Measurements from ENCODE around the gene SLC25A53.
A peak's percentile ranks its signal among the peaks of the same experiment; 100 is the strongest.

SLC25A53 gene, protein sequence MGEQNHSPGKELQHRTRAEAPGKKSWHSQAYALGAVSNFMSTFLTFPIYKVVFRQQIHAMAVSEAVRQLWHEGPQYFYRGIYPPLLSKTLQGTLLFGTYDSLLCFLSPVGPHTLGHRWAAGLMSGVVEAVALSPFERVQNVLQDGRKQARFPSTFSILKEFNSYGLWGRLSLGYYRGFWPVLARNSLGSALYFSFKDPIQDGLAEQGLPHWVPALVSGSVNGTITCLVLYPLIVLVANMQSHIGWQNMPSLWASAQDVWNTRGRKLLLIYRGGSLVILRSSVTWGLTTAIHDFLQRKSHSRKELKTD

DNA sequence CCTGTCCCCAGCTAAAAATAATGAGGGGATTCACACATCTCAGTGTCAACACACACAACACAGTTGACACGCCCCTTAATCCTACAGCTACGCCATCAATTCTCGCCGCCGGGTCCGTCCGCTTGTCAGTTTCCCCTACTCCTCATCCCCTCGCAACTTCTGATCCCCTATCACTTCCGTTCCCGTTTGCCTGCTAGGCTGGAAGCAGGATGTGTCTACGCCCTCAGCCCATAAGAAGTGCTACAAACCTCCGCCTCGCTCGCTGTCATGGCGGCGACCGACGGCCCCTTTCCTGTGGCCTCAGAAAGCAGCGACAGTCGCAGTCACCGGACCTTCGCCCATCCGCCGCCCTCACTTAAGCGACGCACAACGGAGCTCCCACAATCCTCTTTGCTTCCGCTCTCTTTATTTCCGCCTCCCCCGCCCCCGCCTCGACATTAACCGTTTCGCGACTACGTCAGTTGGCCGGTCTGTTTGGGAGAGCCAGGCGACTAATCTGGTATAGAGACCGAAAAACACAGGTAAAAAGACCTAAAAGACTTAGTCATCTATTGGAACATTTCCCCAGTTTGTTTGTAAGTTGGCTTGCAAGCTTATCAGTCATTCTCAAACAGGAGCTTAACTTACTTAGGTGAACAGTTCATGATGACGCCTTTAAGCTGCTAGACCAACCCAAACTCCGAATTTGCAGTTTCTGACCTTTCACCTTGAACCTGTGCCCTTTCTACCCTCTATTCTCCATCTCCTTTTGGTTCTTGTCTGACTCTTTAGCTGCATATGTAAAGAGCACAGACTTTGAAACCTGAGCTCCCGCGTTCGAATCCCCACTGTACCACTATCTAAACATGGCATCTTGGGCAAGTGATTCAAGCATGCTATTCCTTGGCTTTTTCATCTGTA, at the start of gene SLC25A53:
Gene SLC25A53, minus strand, starts transcription at position 380 of the 900 bp plus-strand sequence. CDS start 51,752 bp downstream, outside the sequence.
- ChIA-PET POLR2A (interaction anchor here (0.7 to 3.0 kb wide), 14 partner anchors 9 to 325 kb away, joined by 3 to 70 read pairs (median 4); partner anchors contain the start of genes FAM199X and ZCCHC18), CTCF (interaction anchor here (0.6 to 1.7 kb wide), 4 partner anchors 9 to 312 kb away, joined by 3 to 11 read pairs (median 4); no protein-coding TSS in a partner anchor)
- peak; percentile 88 for DNase-seq (ENCODE audit: extremely low spot score)
- peak; percentile 95 for TF ChIP-seq FOXM1 (IDR thresholded peaks at IDR 0.05; ENCODE audit: borderline replicate concordance)
- TF ChIP-seq, protein P1, sequence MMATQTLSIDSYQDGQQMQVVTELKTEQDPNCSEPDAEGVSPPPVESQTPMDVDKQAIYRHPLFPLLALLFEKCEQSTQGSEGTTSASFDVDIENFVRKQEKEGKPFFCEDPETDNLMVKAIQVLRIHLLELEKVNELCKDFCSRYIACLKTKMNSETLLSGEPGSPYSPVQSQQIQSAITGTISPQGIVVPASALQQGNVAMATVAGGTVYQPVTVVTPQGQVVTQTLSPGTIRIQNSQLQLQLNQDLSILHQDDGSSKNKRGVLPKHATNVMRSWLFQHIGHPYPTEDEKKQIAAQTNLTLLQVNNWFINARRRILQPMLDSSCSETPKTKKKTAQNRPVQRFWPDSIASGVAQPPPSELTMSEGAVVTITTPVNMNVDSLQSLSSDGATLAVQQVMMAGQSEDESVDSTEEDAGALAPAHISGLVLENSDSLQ (IDR thresholded peaks at IDR 0.05) = peak; percentile 95
- TF ChIP-seq NFRKB (IDR thresholded peaks at IDR 0.05) = peak; percentile 73
- TF ChIP-seq L3MBTL2 (conservative IDR thresholded peaks at IDR 0.05) = peak; percentile 81
- no peak for TF ChIP-seq LEF1 (IDR thresholded peaks at IDR 0.05; ENCODE audit: borderline replicate concordance)
- peak; percentile 24; the same call in 1 of the 2 replicates for TF ChIP-seq ARNT (IDR thresholded peaks at IDR 0.05)
- no peak for TF ChIP-seq ZNF384 (IDR thresholded peaks at IDR 0.05)
- no peak for TF ChIP-seq SUZ12 (IDR thresholded peaks at IDR 0.05)
- no peak for TF ChIP-seq BHLHE40 (IDR thresholded peaks at IDR 0.05; ENCODE audit: borderline replicate concordance)
- no peak for TF ChIP-seq TARDBP (IDR thresholded peaks at IDR 0.05)
- peak; percentile 98 for TF ChIP-seq CTBP1 (IDR thresholded peaks at IDR 0.05; ENCODE audit: borderline replicate concordance)
- TF ChIP-seq SP1 (IDR thresholded peaks at IDR 0.05) = no peak
- TF ChIP-seq ELF4 (IDR thresholded peaks at IDR 0.05) = peak; percentile 97
- TF ChIP-seq FOXK2 (IDR thresholded peaks at IDR 0.05) = peak; percentile 81
- no peak for TF ChIP-seq HDGF (IDR thresholded peaks at IDR 0.05; ENCODE audit: borderline replicate concordance)
- no peak for TF ChIP-seq FOXA1 (IDR thresholded peaks at IDR 0.05)

DNA sequence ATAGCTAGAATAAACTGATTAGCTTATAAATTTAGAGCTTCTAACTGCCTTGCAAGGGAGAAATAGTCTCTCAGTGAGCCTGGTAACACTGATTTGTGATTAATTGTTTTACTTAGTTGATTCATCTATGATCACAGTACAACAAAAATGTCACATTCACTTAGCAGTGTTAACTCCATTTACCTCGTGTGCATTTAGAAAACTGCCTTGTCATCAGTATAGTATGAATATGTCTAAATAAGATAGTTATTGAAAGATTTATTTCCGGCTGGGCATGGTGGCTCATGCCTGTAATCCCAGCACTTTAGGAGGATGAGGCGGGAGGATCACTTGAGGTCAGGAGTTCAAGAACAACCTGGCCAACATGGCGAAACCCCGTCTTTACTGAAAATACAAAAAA, 48.7 kb upstream of the SLC25A53 start:
- ChIA-PET CTCF (interaction anchor here (0.8 to 4.2 kb wide), 2 partner anchors 10 to 65 kb away, joined by 3 to 30 read pairs; no protein-coding TSS in a partner anchor), POLR2A (no interaction called here)
- TF ChIP-seq SUZ12 (IDR thresholded peaks at IDR 0.05) = no peak
- no peak for TF ChIP-seq CTBP1 (IDR thresholded peaks at IDR 0.05; ENCODE audit: borderline replicate concordance)
- no peak for TF ChIP-seq ELF4 (IDR thresholded peaks at IDR 0.05)
- TF ChIP-seq L3MBTL2 (conservative IDR thresholded peaks at IDR 0.05) = no peak
- no peak for TF ChIP-seq HDGF (IDR thresholded peaks at IDR 0.05; ENCODE audit: borderline replicate concordance)
- TF ChIP-seq NFRKB (IDR thresholded peaks at IDR 0.05) = no peak
- TF ChIP-seq FOXM1 (IDR thresholded peaks at IDR 0.05; ENCODE audit: borderline replicate concordance) = no peak
- TF ChIP-seq ZNF384 (IDR thresholded peaks at IDR 0.05) = no peak
- no peak for TF ChIP-seq ARNT (IDR thresholded peaks at IDR 0.05)
- no peak for TF ChIP-seq LEF1 (IDR thresholded peaks at IDR 0.05; ENCODE audit: borderline replicate concordance)
- no peak for TF ChIP-seq FOXK2 (IDR thresholded peaks at IDR 0.05)
- no peak for TF ChIP-seq BHLHE40 (IDR thresholded peaks at IDR 0.05; ENCODE audit: borderline replicate concordance)
- TF ChIP-seq SP1 (IDR thresholded peaks at IDR 0.05) = no peak
- TF ChIP-seq, protein P1 (IDR thresholded peaks at IDR 0.05) = no peak
- DNase-seq (ENCODE audit: extremely low spot score) = no peak

DNA sequence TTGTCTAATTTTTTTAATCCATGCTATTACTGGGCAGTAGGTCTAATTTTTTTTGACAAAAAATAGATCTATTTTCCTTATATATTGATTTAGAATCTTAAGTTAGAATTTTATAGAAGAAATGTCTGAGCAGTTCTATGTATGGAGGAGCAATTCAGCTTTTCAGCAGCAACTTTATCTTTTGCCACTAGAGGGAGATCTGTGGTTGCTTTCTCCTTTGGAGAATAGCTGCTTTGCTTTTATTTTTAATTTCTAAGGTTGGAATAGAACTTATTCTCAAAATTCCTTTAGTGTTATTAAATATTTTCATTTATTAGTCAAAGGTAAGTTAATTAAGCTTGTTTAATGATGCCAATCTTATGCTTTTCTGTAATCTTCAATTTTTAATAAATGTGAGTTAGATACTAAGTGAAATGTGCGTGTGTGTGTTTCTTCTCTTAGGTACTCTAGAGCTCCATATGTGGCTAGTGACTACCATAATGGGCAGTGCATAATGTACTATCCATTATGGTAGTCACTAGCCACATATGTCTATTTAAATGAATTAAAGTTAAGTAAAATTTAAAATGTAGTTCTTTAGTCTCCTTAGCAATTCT, 38.8 kb upstream of the SLC25A53 start:
- POLR2A ChIA-PET = no interaction called here
- DNase-seq (ENCODE audit: extremely low spot score) = peak; percentile 54
- no peak for TF ChIP-seq HDGF (IDR thresholded peaks at IDR 0.05; ENCODE audit: borderline replicate concordance)
- TF ChIP-seq ZNF384 (IDR thresholded peaks at IDR 0.05) = no peak
- TF ChIP-seq CTBP1 (IDR thresholded peaks at IDR 0.05; ENCODE audit: borderline replicate concordance) = no peak
- no peak for TF ChIP-seq SUZ12 (IDR thresholded peaks at IDR 0.05)
- CTCF ChIA-PET = interaction anchor here (0.5 to 2.9 kb wide), 22 partner anchors 9 to 1244 kb away, joined by 3 to 30 read pairs (median 4); partner anchors contain the start of gene SLC25A53

DNA sequence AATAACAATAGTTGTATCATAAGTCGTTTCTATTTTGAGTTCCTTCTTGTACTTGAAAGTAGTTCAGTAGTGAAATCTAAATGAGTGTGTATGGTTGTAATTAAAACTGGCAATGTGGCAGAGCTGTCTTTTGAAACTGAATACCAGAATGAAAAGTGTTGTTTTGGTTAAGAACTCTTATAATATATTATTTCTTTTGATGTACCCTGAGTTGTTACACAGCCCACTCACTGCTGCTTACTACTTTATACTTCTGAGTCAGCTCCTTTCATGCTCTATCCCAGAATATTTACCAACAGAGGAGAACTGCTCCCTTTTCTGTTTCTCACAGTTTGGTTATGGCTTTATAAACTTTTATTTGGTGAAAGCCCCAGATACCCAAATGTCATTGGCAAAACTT, 38.2 kb upstream of the SLC25A53 start:
- TF ChIP-seq SUZ12 (IDR thresholded peaks at IDR 0.05) = no peak
- no peak for TF ChIP-seq ARNT (IDR thresholded peaks at IDR 0.05)
- no peak for TF ChIP-seq ZNF384 (IDR thresholded peaks at IDR 0.05)
- TF ChIP-seq, protein P1 (IDR thresholded peaks at IDR 0.05) = no peak
- no peak for TF ChIP-seq FOXM1 (IDR thresholded peaks at IDR 0.05; ENCODE audit: borderline replicate concordance)
- no peak for TF ChIP-seq FOXK2 (IDR thresholded peaks at IDR 0.05)
- TF ChIP-seq HDGF (IDR thresholded peaks at IDR 0.05; ENCODE audit: borderline replicate concordance) = no peak
- ChIA-PET CTCF (interaction anchor here (0.6 to 2.9 kb wide), 18 partner anchors 8 to 458 kb away, joined by 3 to 30 read pairs (median 4); partner anchors contain the start of gene SLC25A53), POLR2A (no interaction called here)
- DNase-seq (ENCODE audit: extremely low spot score) = no peak

DNA sequence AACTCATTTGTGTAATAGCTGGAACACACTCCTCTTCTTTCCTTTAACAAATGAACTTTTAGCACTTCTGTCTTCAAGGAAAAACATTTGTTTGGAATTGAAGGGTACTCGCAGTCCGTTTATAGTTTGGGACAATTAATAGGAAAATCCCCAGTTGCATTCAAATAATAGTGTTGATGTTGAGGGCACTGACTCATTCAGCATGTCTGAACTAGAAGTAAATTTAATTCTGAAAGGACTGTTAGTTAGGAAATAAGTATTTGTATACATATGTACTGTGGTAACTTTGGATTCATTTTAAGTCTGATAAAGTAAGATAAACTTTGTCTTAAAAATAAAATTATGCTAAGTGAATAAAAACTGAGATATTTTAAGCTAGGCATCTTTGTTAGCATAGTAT, 36.7 kb upstream of the SLC25A53 start:
- ChIA-PET POLR2A (no interaction called here), CTCF (interaction anchor here (0.6 to 2.9 kb wide), 4 partner anchors 20 to 91 kb away, joined by 3 to 21 read pairs (median 4); no protein-coding TSS in a partner anchor)
- TF ChIP-seq HDGF (IDR thresholded peaks at IDR 0.05; ENCODE audit: borderline replicate concordance) = no peak
- no peak for TF ChIP-seq TARDBP (IDR thresholded peaks at IDR 0.05)
- no peak for TF ChIP-seq NFRKB (IDR thresholded peaks at IDR 0.05)
- no peak for TF ChIP-seq ZNF384 (IDR thresholded peaks at IDR 0.05)
- TF ChIP-seq ELF4 (IDR thresholded peaks at IDR 0.05) = no peak
- TF ChIP-seq L3MBTL2 (conservative IDR thresholded peaks at IDR 0.05) = no peak
- TF ChIP-seq FOXM1 (IDR thresholded peaks at IDR 0.05; ENCODE audit: borderline replicate concordance) = no peak
- TF ChIP-seq BHLHE40 (IDR thresholded peaks at IDR 0.05; ENCODE audit: borderline replicate concordance) = no peak
- TF ChIP-seq LEF1 (IDR thresholded peaks at IDR 0.05; ENCODE audit: borderline replicate concordance) = no peak
- TF ChIP-seq ARNT (IDR thresholded peaks at IDR 0.05) = no peak
- TF ChIP-seq, protein P1 (IDR thresholded peaks at IDR 0.05) = no peak
- TF ChIP-seq FOXA1 (IDR thresholded peaks at IDR 0.05) = no peak
- TF ChIP-seq FOXK2 (IDR thresholded peaks at IDR 0.05) = no peak
- TF ChIP-seq CTBP1 (IDR thresholded peaks at IDR 0.05; ENCODE audit: borderline replicate concordance) = no peak
- TF ChIP-seq SP1 (IDR thresholded peaks at IDR 0.05) = no peak
- no peak for TF ChIP-seq SUZ12 (IDR thresholded peaks at IDR 0.05)
- DNase-seq (ENCODE audit: extremely low spot score) = no peak

Measured in HEK293T (cell line).